Vagina (tissue), 2 donors: ENCODE data around the gene VTA1.

Source experiments
- CTCF ChIP-seq, 3 experiments: fragments of 450-650 bp in 2 of 3; fragments of 200-600 bp in 1 of 3; sonication (generic) in 1 of 3; IDR thresholded peaks; one replicate each; pipeline ENCODE4 v1.5.1; 2017 to 2019; ENCODE audit warnings: antibody characterized with exemption in 3 of 3, mild to moderate bottlenecking in 2 of 3, moderate library complexity in 2 of 3
- POLR2A ChIP-seq, 2 donors: fragments of 450-650 bp; IDR thresholded peaks; one replicate each; pipeline ENCODE4 v1.6.1; 2017; ENCODE audit warnings: antibody characterized with exemption in 2 of 2, mild to moderate bottlenecking in 2 of 2, moderate library complexity in 2 of 2
- POLR2AphosphoS5 ChIP-seq, 2 donors: sonication (generic); formaldehyde crosslinking; IDR thresholded peaks; one replicate each; pipeline ENCODE4 v1.9.0; 2017; ENCODE audit warnings: antibody characterized with exemption in 2 of 2, mild to moderate bottlenecking in 2 of 2, low read depth in 1 of 2; ENCODE audit not compliant: insufficient read depth in 1 of 2

GRCh38 chr6:142174703-142175102 is 27.6 kb downstream of the VTA1 start:
- TF ChIP-seq CTCF (IDR thresholded peaks at IDR 0.05): no peak
- no peak for TF ChIP-seq POLR2A (IDR thresholded peaks at IDR 0.05)
- no peak for TF ChIP-seq POLR2AphosphoS5 (IDR thresholded peaks at IDR 0.05; ENCODE audit: insufficient read depth in 1 of 2, low read depth in 1 of 2)
